Retinal pigment epithelial cell (primary cell): Measurements from ENCODE around the gene ZNF280A.
"Not testable (repeated sequence)": the region's sequence is repeated elsewhere in the genome, so short reads cannot be mapped to it uniquely, and the experiment has no call there.

Experiments
- DNase-seq: peaks from one replicate; pipeline ENCODE4 v3.0.0-alpha.2; 2010; ENCODE audit warnings: low read depth
- H3K4me3 ChIP-seq: 2 replicates; pipeline ENCODE4 v1.5.1; 2011; ENCODE audit warnings: mild to moderate bottlenecking, low read length, control low read depth, moderate library complexity
- TF ChIP-seq, protein P1 (sequence below): conservative IDR thresholded peaks from 2 replicates; pipeline ENCODE4 v1.5.1; 2011; ENCODE audit warnings: low read depth, low read length, control low read depth, inconsistent platforms

Gene ZNF280A

DNA sequence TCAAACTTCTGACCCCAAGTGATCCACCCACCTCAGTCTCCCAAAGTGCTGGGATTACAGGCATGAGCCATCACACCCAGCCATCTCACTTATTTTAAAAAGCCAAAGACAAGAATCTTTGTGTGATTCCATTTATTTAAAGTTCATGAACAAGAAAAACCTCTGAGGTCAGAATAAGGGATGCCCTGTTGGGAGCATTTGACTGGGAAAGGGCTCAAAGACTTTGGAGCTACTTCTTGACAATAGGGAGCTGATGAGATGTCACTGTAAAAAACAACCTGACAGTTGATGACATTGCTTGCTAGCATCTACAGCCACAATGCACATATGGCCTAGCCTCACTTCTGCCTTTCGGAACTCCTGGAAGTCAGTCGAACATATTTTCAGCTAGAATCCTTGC, 6.5 kb downstream of the ZNF280A start:
- no peak for DNase-seq

DNA sequence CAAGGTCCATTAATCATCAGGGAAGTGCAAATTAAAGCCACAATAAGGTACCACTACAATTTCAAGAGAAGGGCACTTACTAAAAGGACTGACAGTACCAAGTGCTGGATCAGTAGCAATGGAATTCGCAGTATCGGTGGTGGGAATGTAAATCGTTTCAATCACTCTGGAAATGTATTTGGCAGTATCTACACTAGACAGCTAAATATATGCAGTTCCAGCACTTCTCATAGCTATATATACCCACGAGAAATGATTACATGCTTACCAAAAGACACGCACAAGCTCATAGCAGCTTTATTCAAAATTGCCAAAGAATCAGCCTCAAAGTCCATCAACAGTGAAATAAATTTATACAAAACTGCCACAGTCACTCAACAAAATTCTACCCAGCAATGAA, 7.1 kb downstream of the ZNF280A start:
- no peak overlapping the region for H3K4me3 ChIP-seq
- no peak for DNase-seq
- TF ChIP-seq, protein P1, sequence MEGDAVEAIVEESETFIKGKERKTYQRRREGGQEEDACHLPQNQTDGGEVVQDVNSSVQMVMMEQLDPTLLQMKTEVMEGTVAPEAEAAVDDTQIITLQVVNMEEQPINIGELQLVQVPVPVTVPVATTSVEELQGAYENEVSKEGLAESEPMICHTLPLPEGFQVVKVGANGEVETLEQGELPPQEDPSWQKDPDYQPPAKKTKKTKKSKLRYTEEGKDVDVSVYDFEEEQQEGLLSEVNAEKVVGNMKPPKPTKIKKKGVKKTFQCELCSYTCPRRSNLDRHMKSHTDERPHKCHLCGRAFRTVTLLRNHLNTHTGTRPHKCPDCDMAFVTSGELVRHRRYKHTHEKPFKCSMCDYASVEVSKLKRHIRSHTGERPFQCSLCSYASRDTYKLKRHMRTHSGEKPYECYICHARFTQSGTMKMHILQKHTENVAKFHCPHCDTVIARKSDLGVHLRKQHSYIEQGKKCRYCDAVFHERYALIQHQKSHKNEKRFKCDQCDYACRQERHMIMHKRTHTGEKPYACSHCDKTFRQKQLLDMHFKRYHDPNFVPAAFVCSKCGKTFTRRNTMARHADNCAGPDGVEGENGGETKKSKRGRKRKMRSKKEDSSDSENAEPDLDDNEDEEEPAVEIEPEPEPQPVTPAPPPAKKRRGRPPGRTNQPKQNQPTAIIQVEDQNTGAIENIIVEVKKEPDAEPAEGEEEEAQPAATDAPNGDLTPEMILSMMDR = no peak

More for the DNA sequence above, 6.5 kb downstream of the ZNF280A start:
- TF ChIP-seq, protein P1 = no peak
- H3K4me3 ChIP-seq = no peak overlapping the region

DNA sequence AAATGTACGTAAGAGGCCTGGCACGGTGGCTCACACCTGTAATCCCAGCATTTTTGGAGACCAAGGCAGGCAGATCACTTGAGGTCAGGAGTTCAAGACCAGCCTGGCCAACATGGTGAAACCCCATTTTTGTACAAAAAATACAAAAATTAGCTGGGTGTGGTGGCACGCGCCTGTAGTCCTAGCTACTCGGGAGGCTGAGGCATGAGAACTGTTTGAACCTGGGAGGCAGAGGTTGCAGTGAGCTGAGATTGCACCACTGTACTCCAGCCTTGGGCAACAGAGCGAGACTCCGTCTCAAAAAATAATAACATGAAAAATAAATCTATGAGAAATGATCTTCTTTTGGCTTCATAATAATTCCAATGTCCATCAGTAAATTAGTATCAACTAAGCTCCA, 9.2 kb downstream of the ZNF280A start:
- not testable (repeated sequence) for H3K4me3 ChIP-seq, DNase-seq

DNA sequence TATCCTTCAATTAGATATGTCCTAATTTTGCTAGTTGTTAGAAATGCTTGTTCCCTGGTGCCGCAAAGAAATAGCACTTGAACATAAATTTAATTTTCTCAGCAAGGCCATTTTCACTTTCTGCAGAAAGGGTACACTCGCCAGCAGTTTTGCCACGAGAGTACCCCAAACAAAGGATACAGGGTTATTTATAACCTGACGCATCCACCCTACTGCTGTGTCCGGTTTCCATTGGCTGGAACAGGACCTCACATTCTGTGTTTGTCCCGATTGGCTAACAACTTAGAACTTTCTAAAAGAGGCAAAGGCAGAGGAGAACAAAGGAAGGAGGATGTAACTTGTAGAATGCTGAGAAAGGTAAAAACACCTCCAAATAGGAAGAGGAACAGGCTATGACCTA, 10.2 kb downstream of the ZNF280A start:
- not testable (repeated sequence) for DNase-seq

DNA sequence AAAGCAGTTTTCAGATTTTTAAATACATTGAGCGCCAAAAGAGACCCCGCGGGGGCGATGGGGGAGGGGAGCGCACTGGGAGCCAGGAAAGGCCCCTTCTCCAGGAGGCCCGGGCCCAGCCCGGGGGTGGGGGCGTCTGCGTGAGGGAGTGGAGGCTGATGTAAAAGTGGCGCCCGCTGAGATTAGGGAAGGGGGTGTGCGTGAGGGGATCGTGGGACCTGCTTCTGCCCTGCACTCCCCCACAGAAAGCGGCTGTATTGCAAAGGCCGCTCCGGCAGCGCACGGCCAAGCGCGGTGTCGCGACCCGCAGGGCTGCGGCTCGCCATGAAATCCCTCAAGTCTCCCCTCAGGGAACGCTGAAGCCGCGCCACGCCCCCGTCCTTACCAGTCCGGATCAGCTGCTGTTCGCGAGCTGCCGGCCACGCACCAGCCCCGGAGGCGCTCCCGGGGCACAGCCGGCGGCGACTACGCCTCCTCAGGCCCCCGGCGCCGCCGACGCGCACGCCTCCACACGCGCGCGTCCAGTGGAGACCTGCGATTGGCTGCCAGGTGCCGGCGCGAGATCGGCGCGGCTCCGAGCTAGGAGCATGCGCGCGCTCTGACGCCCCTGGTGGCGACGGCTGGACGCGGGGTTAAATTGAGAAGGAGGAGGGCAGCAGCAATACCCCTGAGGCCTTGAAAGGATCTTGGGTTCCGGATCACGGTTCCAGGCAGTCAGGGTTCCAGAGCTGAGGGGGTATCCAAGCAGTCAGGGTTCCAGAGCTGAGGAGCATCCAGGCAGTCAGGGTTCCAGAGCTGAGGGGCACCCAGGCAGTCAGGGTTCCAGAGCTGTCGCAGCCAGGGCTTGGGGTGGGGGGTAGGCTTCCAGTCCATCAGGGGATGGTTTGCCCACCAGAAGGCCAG, 11.5 kb downstream of the ZNF280A start, which contains the start of gene ZNF280B:
Gene ZNF280B (minus strand): TSS at position 469 of the 903 bp plus-strand sequence. CDS start 19,344 bp downstream, outside the sequence.
- TF ChIP-seq, protein P1 = peak; percentile 77
- peak; percentile 47 for DNase-seq
- peak within 1 kb of the TSS; percentile 85 for H3K4me3 ChIP-seq

More for the DNA sequence above, 10.2 kb downstream of the ZNF280A start:
- H3K4me3 ChIP-seq = not testable (repeated sequence)

DNA sequence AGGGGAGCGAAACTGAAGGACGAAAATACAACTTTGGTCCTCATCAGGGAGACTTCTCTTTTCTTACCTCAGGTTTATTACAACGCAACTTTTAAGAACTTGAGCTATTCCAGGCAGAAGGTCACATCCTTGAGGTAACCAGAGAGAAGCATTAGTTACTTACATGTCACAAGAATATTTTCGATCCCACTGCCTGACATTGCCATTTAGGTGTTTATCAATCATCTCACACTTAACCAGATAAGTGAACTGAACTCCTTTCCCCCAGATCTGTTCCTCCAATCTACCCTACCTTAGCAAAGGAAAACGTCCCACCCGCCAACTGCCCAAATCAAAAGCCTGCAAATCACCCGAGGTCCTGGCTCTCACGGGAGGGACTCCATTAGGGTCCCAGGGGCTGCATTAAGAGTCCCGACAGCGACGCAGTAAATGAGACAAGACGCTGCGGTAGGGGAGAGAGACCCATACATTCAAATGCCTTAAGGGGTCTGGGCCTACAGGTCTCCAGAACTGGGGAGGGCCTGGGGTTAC, 12.3 kb downstream of the ZNF280A start:
- peak overlapping the region; percentile 85 for H3K4me3 ChIP-seq
- no peak for DNase-seq
- TF ChIP-seq, protein P1 = no peak

DNA sequence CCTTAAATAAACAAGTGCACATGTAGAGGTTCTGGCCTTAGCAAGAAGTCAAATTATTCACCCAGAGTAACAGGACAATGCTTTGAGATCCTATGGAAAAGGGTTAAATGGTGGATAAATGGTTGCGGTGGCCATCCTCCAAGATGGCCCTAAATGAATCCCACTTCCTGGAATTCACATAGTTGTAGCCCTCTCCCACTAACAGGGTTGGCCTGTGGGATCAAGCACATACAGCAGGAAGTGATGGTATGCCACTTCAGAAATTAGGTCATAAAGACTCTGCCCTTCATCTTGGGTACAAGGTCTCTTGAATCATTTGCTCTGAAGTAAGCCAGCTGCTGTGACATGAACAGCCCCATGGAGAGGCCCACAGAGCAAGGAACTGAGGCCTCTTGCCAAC, 13.3 kb downstream of the ZNF280A start:
- no peak for DNase-seq
- TF ChIP-seq, protein P1 = no peak
- no peak overlapping the region for H3K4me3 ChIP-seq

DNA sequence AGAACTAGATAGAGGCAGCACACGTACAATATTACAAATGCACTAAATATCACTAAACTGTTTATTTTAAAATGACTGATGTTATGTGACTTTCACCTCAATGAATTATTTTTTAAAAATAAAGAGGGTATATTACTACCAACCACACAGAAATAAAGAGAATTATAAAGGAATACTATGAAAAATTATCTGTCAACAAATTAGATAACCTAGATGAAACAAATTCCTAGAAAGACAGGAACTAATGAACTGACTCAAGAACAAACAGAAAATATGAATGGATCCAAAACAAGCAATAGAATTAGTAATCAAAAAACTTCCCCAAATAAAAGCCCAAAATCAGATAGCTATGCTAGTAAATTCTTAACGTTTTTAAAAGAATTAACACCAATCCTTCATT, 21.8 kb downstream of the ZNF280A start:
- no peak overlapping the region for H3K4me3 ChIP-seq
- DNase-seq = no peak
- TF ChIP-seq, protein P1 = no peak

DNA sequence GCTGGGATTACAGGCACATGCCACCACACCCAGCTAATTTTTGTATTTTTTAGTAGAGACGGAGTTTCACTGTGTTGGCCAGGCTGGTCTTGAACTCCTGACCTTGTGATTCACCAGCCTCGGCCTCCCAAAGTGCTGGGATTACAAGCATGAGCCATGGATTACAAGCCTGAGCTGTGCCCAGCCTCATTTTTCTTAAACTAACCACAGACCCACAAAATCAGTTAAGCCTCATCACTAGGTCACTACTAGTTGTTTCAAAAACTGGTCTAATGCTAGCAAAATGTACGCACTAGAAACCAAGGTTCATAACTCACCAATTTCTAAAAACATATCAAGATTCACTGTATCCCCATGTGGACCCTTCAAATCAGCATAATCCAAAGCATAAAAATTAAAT, 28.5 kb downstream of the ZNF280A start:
- DNase-seq, H3K4me3 ChIP-seq: not testable (repeated sequence)
